GM12878 (cell line): ENCODE results near the gene NXNL1.

ENCODE experiments used
- TF ChIP-seq, protein P1 (sequence below): IDR thresholded peaks from 2 replicates; pipeline ENCODE4 v1.6.1; 2012; ENCODE audit warnings: low read length, inconsistent platforms
- TF ChIP-seq, protein P2 (sequence below): fragments of 450-650 bp; formaldehyde crosslinking; IDR thresholded peaks from 2 replicates; pipeline ENCODE4 v1.4.0; 2020; ENCODE audit warnings: mild to moderate bottlenecking, moderate library complexity

DNA sequence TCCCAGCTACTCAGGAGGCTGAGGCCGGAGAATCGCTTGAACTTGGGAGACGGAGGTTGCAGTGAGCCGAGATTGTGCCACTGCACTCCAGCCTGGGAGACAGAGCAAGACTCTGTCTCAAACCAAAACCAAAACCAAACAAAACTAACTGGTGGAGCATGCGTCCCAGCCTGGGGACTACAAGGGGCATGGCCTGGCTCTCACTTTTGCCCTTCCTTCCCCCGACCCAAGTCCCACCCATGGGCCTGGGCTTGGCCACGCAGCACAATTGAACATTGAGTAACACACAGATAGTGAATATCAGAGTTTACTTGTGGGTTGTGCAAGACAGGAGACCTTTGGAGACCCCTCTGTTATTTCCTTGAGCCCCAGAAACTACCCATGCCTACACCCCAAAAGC is 25.5 kb downstream of the NXNL1 start:
- TF ChIP-seq, protein P1, sequence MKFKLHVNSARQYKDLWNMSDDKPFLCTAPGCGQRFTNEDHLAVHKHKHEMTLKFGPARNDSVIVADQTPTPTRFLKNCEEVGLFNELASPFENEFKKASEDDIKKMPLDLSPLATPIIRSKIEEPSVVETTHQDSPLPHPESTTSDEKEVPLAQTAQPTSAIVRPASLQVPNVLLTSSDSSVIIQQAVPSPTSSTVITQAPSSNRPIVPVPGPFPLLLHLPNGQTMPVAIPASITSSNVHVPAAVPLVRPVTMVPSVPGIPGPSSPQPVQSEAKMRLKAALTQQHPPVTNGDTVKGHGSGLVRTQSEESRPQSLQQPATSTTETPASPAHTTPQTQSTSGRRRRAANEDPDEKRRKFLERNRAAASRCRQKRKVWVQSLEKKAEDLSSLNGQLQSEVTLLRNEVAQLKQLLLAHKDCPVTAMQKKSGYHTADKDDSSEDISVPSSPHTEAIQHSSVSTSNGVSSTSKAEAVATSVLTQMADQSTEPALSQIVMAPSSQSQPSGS, result no peak
- TF ChIP-seq, protein P2, sequence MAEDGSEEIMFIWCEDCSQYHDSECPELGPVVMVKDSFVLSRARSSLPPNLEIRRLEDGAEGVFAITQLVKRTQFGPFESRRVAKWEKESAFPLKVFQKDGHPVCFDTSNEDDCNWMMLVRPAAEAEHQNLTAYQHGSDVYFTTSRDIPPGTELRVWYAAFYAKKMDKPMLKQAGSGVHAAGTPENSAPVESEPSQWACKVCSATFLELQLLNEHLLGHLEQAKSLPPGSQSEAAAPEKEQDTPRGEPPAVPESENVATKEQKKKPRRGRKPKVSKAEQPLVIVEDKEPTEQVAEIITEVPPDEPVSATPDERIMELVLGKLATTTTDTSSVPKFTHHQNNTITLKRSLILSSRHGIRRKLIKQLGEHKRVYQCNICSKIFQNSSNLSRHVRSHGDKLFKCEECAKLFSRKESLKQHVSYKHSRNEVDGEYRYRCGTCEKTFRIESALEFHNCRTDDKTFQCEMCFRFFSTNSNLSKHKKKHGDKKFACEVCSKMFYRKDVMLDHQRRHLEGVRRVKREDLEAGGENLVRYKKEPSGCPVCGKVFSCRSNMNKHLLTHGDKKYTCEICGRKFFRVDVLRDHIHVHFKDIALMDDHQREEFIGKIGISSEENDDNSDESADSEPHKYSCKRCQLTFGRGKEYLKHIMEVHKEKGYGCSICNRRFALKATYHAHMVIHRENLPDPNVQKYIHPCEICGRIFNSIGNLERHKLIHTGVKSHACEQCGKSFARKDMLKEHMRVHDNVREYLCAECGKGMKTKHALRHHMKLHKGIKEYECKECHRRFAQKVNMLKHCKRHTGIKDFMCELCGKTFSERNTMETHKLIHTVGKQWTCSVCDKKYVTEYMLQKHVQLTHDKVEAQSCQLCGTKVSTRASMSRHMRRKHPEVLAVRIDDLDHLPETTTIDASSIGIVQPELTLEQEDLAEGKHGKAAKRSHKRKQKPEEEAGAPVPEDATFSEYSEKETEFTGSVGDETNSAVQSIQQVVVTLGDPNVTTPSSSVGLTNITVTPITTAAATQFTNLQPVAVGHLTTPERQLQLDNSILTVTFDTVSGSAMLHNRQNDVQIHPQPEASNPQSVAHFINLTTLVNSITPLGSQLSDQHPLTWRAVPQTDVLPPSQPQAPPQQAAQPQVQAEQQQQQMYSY (CRISPR knock-in tag), result no peak
